ENCODE results near the gene CILP2.

The CILP2 gene

GRCh38 chr19:19498255-19498991 lies 39.6 kb upstream of the CILP2 start:
- no peak for DNase-seq (ENCODE audit: low read depth in 1 of 2, low spot score in 1 of 2)
- in situ Hi-C loops (cut with HindIII; ENCODE audit: low pct_unique_long_range_greater_than_20kb, low sequenced_read_pairs): no loop called here
- no peak for TF ChIP-seq JUND (IDR thresholded peaks at IDR 0.05; ENCODE audit: low read depth)

- in situ Hi-C loops (cut with HindIII; ENCODE audit: low pct_unique_long_range_greater_than_20kb, low sequenced_read_pairs): no loop called here
- DNase-seq (ENCODE audit: low read depth in 1 of 2, low spot score in 1 of 2): no peak
- TF ChIP-seq JUND (IDR thresholded peaks at IDR 0.05; ENCODE audit: low read depth): no peak
Measured at GRCh38 chr19:19499272-19499995, 38.6 kb upstream of the CILP2 start.

GRCh38 chr19:19500975-19501644 lies 37.0 kb upstream of the CILP2 start:
- no peak for DNase-seq (ENCODE audit: low read depth in 1 of 2, low spot score in 1 of 2)
- in situ Hi-C loops (cut with HindIII; ENCODE audit: low pct_unique_long_range_greater_than_20kb, low sequenced_read_pairs): no loop called here
- TF ChIP-seq JUND (IDR thresholded peaks at IDR 0.05; ENCODE audit: low read depth): no peak

DNA sequence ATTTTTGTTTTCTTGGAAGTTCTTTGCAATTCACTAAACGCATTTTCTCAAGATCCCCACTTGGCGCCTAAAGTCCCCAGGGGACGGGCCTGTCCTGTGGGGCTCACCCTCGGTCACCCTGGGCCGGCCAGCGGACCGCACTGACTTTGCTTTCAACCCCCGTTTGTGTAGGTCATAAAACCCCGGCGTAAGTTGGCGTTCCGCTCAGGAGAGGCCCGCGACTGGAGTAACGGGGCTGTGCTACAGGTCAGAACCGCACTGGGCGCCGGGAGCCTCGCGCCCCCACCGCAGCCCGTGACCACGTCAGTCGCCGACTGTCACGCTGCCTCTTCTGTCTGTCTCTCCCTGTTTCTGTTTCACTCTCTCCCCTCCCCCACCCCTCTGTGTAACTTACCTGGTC lies 36.3 kb upstream of the CILP2 start:
- no peak for DNase-seq (ENCODE audit: low read depth in 1 of 2, low spot score in 1 of 2)
- in situ Hi-C loops (cut with HindIII; ENCODE audit: low pct_unique_long_range_greater_than_20kb, low sequenced_read_pairs): no loop called here
- TF ChIP-seq JUND (IDR thresholded peaks at IDR 0.05; ENCODE audit: low read depth): no peak

DNA sequence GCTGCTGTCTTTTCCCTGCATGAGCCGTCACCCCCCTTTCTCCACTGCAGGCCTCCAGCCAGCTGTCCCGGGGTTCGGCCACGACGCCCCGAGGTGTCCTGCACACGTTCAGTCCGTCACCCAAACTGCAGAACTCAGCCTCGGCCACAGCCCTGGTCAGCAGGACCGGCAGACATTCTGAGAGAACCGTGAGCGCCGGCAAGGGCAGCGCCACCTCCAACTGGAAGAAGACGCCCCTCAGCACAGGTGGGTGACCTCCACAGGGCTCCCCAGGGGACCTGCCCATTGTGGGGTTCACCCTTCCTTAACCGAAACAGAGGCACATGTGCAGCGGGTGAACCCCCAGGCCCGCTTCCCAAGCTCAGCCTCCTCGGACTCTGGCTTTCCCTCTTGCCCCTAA lies 35.8 kb upstream of the CILP2 start:
- no peak for DNase-seq (ENCODE audit: low read depth in 1 of 2, low spot score in 1 of 2)
- TF ChIP-seq JUND (IDR thresholded peaks at IDR 0.05; ENCODE audit: low read depth): no peak
- in situ Hi-C loops (cut with HindIII; ENCODE audit: low pct_unique_long_range_greater_than_20kb, low sequenced_read_pairs): no loop called here

- DNase-seq (ENCODE audit: low read depth in 1 of 2, low spot score in 1 of 2): no peak
- in situ Hi-C loops (cut with HindIII; ENCODE audit: low pct_unique_long_range_greater_than_20kb, low sequenced_read_pairs): no loop called here
- no peak for TF ChIP-seq JUND (IDR thresholded peaks at IDR 0.05; ENCODE audit: low read depth)
Measured at GRCh38 chr19:19502808-19503602, 35.1 kb upstream of the CILP2 start.

- no peak for DNase-seq (ENCODE audit: low read depth in 1 of 2, low spot score in 1 of 2)
- no peak for TF ChIP-seq JUND (IDR thresholded peaks at IDR 0.05; ENCODE audit: low read depth)
- in situ Hi-C loops (cut with HindIII; ENCODE audit: low pct_unique_long_range_greater_than_20kb, low sequenced_read_pairs): no loop called here
Measured at GRCh38 chr19:19504754-19505668, 33.1 kb upstream of the CILP2 start.

DNA sequence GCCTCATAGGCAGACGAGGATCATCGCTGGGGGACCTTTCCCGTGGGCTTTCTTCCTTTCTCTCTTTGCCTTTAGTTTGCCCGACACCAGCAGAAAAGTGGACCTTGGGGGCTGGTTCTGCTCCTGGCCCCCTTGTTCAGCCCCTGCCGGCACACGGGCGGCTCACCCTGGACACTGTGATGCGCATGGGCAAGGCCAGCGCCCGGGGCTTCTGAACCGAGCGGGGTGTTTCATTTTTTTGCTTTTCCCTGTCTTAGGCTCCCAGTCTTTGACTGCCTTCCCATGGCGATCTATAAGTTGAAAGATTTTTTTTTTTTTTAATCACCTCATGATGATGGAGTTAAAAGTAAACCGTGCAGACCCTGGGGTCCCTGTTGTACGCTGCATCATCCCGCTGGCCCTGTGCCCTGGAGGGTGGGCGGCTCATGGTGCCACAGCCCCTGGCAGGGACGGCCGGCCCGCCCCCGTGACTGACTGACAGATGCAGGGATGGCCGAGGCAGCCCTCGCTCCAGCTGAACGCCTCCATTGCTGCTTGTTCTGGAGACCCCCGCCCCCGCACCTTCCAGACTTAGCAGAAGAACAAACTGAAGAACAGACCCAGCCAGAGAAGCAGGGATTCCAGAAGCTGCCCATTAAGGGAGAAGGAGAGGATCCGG lies 32.3 kb upstream of the CILP2 start:
- no peak for TF ChIP-seq JUND (IDR thresholded peaks at IDR 0.05; ENCODE audit: low read depth)
- in situ Hi-C loops (cut with HindIII; ENCODE audit: low pct_unique_long_range_greater_than_20kb, low sequenced_read_pairs): no loop called here
- no peak for DNase-seq (ENCODE audit: low read depth in 1 of 2, low spot score in 1 of 2)

DNA sequence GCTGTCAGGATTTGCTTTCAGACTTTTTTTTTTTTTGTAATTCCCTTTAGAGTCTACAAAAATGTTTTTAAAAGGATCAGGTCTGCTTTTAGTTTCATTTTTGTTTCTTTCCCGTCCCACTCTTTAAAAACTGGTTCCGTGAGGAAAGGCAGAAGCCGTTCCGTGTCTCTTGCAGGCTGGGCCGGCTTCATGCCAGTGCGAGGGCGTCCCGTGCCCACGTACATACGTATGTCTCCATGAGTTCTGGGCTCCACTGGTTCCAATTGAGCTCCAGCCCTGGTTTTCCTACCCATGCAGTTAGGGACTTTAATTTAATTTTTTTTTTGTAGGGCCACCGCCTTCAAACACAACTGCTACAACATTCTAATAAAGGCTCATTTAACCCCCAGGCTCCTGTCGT lies 31.5 kb upstream of the CILP2 start:
- no peak for DNase-seq (ENCODE audit: low read depth in 1 of 2, low spot score in 1 of 2)
- in situ Hi-C loops (cut with HindIII; ENCODE audit: low pct_unique_long_range_greater_than_20kb, low sequenced_read_pairs): no loop called here
- no peak for TF ChIP-seq JUND (IDR thresholded peaks at IDR 0.05; ENCODE audit: low read depth)

- DNase-seq (ENCODE audit: low read depth in 1 of 2, low spot score in 1 of 2): no peak
- TF ChIP-seq JUND (IDR thresholded peaks at IDR 0.05; ENCODE audit: low read depth): no peak
- in situ Hi-C loops (cut with HindIII; ENCODE audit: low pct_unique_long_range_greater_than_20kb, low sequenced_read_pairs): no loop called here
Measured at GRCh38 chr19:19507354-19507753, 30.7 kb upstream of the CILP2 start.

DNA sequence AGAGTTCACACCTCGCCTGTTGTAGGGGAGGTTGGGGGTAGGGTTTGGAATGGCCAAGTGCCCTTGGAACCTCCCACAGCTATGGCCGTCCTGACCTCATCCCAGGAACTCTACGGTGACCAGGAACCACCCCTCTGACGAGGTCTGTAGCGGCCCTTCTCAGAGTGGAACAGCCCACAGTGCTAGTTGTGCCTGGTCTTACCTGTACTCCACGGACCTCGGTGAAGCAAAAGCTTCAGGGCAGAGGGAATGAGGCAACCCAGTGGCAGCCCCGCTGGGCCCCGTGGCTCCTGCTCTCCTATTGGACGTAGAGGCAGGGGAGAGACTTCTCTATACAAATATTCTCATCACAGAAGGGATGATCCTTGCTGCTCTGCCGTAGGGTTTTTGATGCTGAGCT lies 29.8 kb upstream of the CILP2 start:
- in situ Hi-C loops (cut with HindIII; ENCODE audit: low pct_unique_long_range_greater_than_20kb, low sequenced_read_pairs): no loop called here
- DNase-seq (ENCODE audit: low read depth in 1 of 2, low spot score in 1 of 2): no peak
- no peak for TF ChIP-seq JUND (IDR thresholded peaks at IDR 0.05; ENCODE audit: low read depth)

Measured in T47D (cell line).